GM12878 (cell line): ENCODE data around the gene ITM2C. TPM values are rescaled to one million over a fixed set of nuclear protein-coding genes. Genes with fewer than 3 reads are reported as not detected.

Experiments
- ATAC-seq: fragments of 200-7000 bp; cut with Tn5 transposase; 3 replicates; pipeline ENCODE4 v1.9.1; 2020; ENCODE audit warnings: mild to moderate bottlenecking, moderate library complexity
- BruUV-seq: library from RNA; stranded (reverse); fragments of 400-500 nt; replicated peaks from 2 replicates; lab custom pipeline; 2021; lab: Mats Ljungman, UMichigan
- CTCF ChIA-PET: fragments of 300-600 bp; sonication (Branson Sonifier 250); formaldehyde crosslinking; extraction: SDS; loops from one replicate; lab custom pipeline; 2021; ENCODE audit warnings: inconsistent platforms; lab: Yijun Ruan, JAX
- POLR2A ChIA-PET: fragments of 350-600 bp; formaldehyde crosslinking; extraction: SDS; loops from one replicate; lab custom pipeline; 2021; ENCODE audit warnings: inconsistent platforms; lab: Charles Lee
- RAD21 ChIA-PET: fragments of 300-600 bp; sonication (Branson Sonifier 250); formaldehyde crosslinking; loops from one replicate; lab custom pipeline; 2023; ENCODE audit warnings: antibody characterized with exemption; ENCODE audit not compliant: unreplicated experiment; lab: Charles Lee
- SMC1A ChIA-PET: fragments of 300-600 bp; sonication (Branson Sonifier 250); formaldehyde crosslinking; loops from one replicate; lab custom pipeline; 2023; ENCODE audit not compliant: unreplicated experiment, uncharacterized antibody; lab: Charles Lee
- DNase-seq: peaks from one replicate; pipeline ENCODE4 v3.0.0-alpha.2; 2011; ENCODE audit warnings: low read depth, low spot score
- FAIRE-seq: peaks from 3 replicates; lab custom pipeline; 2011; peaks lifted over from hg19 to GRCh38; lab: Jason Lieb, UNC
- H2AFZ ChIP-seq: 2 replicates; pipeline ENCODE4 v1.6.0; 2011; ENCODE audit warnings: low read depth, low read length, control low read depth; ENCODE audit not compliant: control insufficient read depth
- H3K27ac ChIP-seq: 2 replicates; pipeline ENCODE4 v1.5.1; 2011; ENCODE audit warnings: control low read depth; ENCODE audit not compliant: control insufficient read depth, insufficient read depth
- H3K27me3 ChIP-seq, 2 experiments: replicated peaks in 1 of 2; 2 replicates each; pipeline versions ENCODE4 v1.6.0 to v1.6.1; 2011; ENCODE audit warnings: low read length in 1 of 2; ENCODE audit not compliant: control insufficient read depth in 2 of 2, insufficient read depth in 2 of 2
- H3K36me3 ChIP-seq, 2 experiments: 2 replicates each; pipeline ENCODE4 v1.5.1; 2011; ENCODE audit warnings: low read length in 1 of 2; ENCODE audit not compliant: control insufficient read depth in 2 of 2, insufficient read depth in 2 of 2
- H3K4me1 ChIP-seq: 2 replicates; pipeline ENCODE4 v1.6.1; 2011; ENCODE audit warnings: mild to moderate bottlenecking, low read length, moderate library complexity, mixed read lengths; ENCODE audit not compliant: control insufficient read depth, insufficient read depth
- H3K4me2 ChIP-seq: 2 replicates; pipeline ENCODE4 v1.6.0; 2011; ENCODE audit warnings: control low read depth; ENCODE audit not compliant: control insufficient read depth, insufficient read depth
- H3K4me3 ChIP-seq: fragments of 200-600 bp; sonication (generic); 2 replicates; pipeline ENCODE4 v1.5.1; 2016
- H3K79me2 ChIP-seq: 2 replicates; pipeline ENCODE4 v1.6.0; 2011; ENCODE audit warnings: low read length; ENCODE audit not compliant: control insufficient read depth, insufficient read depth
- H3K9ac ChIP-seq: 2 replicates; pipeline ENCODE4 v1.8.0; 2011; ENCODE audit warnings: low read length, control low read depth, mixed read lengths; ENCODE audit not compliant: control insufficient read depth, insufficient read depth
- H3K9me3 ChIP-seq: replicated peaks from 3 replicates; pipeline ENCODE4 v1.5.1; 2011; ENCODE audit warnings: mild to moderate bottlenecking, low read length; ENCODE audit not compliant: control insufficient read depth, insufficient read depth
- H4K20me1 ChIP-seq: 2 replicates; pipeline ENCODE4 v1.6.0; 2011; ENCODE audit not compliant: control insufficient read depth, insufficient read depth
- CHD1 ChIP-seq: IDR thresholded peaks from 2 replicates; pipeline ENCODE4 v1.6.1; 2012; ENCODE audit warnings: low read depth, low read length, improper control_type of control experiment
- KAT2A ChIP-seq: conservative IDR thresholded peaks from 2 replicates; pipeline ENCODE4 v1.6.1; 2011; ENCODE audit warnings: low read depth, low read length; ENCODE audit not compliant: control insufficient read depth
- NR2F1 ChIP-seq: fragments of 450-650 bp; conservative IDR thresholded peaks from 2 replicates; pipeline ENCODE4 v1.6.1; 2017; ENCODE audit warnings: mild to moderate bottlenecking
- POLR2A ChIP-seq: IDR thresholded peaks from 2 replicates; pipeline ENCODE4 v1.6.1; 2011; ENCODE audit warnings: low read depth, mild to moderate bottlenecking, low read length
- SIN3A ChIP-seq: IDR thresholded peaks from 2 replicates; pipeline ENCODE4 v1.6.1; 2012; ENCODE audit warnings: low read depth, low read length, improper control_type of control experiment
- SMAD5 ChIP-seq: IDR thresholded peaks from 2 replicates; pipeline ENCODE4 v1.6.1; 2016; ENCODE audit warnings: antibody characterized with exemption, low read depth
- SMARCA5 ChIP-seq: fragments of 450-650 bp; IDR thresholded peaks from 2 replicates; pipeline ENCODE4 v1.6.1; 2017; ENCODE audit warnings: mild to moderate bottlenecking
- WRNIP1 ChIP-seq: IDR thresholded peaks from 2 replicates; pipeline ENCODE4 v1.6.1; 2011; ENCODE audit warnings: low read depth, low read length, improper control_type of control experiment, borderline replicate concordance
- ZNF217 ChIP-seq: fragments of 450-650 bp; IDR thresholded peaks from 2 replicates; pipeline ENCODE4 v1.6.1; 2017; ENCODE audit warnings: antibody characterized with exemption, mild to moderate bottlenecking
- WGBS: methylation state at CpG from one replicate; pipeline ENCODE4 v1.1.6; 2016; ENCODE audit warnings: low lambda C conversion rate; ENCODE audit not compliant: insufficient replicate concordance, insufficient coverage; ENCODE audit errors: missing lambda C conversion rate; 5-methylcytosine and 5-hydroxymethylcytosine counted together
- in situ Hi-C: fragments of 300-500 bp; cut with MboI; formaldehyde crosslinking; loops from 9 replicates; pipeline ENCODE4 v1.14.3; 2018; ENCODE audit warnings: mixed read lengths
- intact Hi-C: fragments of 100-400 bp; cut with micrococcal nuclease; formaldehyde crosslinking; loops from one replicate; pipeline ENCODE4 v1.14.2; 2022; ENCODE audit not compliant: unreplicated experiment
- polyA plus RNA-seq, 11 experiments: library from polyadenylated mRNA; depleted of rRNA in 4 of 11; unstranded in 6 of 11; stranded (reverse) in 5 of 11; fragments of >200 nt; fragmentation: Nextera tagmentation in 4 of 11; fragmentation: Illumina TruSeq in 1 of 11; extraction: Ambion mirVana in 4 of 11; extraction: Trizol in 1 of 11; gene quantifications; 1 replicate in 1 of 11; 2 replicates in 10 of 11; pipeline versions ENCODE4 v1.2.1 to v1.2.3, GENCODE V29; 2011 to 2016; ENCODE audit warnings: inconsistent platforms in 2 of 11, missing spikeins in 2 of 11, low read depth in 1 of 11
- total RNA-seq, 4 experiments: library from RNA; depleted of rRNA in 3 of 4; stranded (reverse); fragments of >200 nt in 3 of 4; fragmentation: Illumina TruSeq in 1 of 4; extraction: Trizol in 1 of 4; gene quantifications; 2 replicates each; pipeline versions ENCODE4 v1.2.1 to v1.2.3, GENCODE V29; 2013 to 2021
- TF ChIP-seq, protein P1 (sequence below): fragments of 450-650 bp; IDR thresholded peaks from 2 replicates; pipeline ENCODE4 v1.6.1; 2016; ENCODE audit warnings: mild to moderate bottlenecking

The ITM2C gene
- total and polyA plus RNA-seq, 10 of the 15 experiments (the other 5 are each of a cell fraction or from before 2014, with no cell fraction given): 5.4 to 195 (median 149) TPM

DNA sequence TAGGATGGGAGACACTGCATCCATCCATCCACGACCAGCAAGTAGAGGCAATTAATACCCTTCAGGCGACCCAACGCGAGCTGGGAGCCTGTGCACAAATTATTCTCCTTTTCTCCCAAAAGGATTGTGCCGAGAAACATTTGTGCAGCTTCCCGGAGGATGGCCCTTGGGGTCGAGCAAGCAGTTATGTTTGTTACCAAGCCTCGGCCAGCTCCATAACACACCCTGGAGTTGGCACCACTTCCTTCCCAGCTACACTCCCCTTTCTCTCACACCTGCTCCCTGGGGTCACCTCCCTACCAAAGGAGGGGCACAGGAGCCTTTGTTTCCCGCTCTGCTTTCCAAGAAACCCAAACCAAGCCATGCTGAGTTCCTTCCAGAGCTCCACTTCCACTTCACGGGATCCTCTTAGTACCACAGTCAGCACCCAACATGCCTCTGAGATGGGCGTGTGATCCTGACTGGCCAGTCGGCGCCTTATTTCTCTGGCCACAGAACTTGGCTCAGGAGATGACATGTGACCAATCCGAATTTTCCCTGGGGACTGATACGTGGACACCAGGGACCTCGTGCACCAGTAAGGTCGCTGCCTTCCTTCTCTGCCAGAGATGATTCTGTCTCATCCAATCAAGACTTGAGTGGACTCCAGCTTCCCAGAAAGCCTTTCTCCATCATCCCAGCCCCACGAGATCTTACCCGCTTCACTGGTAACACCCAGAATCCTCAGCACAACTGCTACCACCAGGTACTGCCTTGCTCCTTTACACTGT, 31.8 kb downstream of the ITM2C start:
- TF ChIP-seq SIN3A (no peak), NR2F1 (no peak), CHD1 (no peak), SMAD5 (no peak), WRNIP1 (no peak), KAT2A (no peak), POLR2A (no peak), ZNF217 (no peak), SMARCA5 (no peak)
- TF ChIP-seq, protein P1, sequence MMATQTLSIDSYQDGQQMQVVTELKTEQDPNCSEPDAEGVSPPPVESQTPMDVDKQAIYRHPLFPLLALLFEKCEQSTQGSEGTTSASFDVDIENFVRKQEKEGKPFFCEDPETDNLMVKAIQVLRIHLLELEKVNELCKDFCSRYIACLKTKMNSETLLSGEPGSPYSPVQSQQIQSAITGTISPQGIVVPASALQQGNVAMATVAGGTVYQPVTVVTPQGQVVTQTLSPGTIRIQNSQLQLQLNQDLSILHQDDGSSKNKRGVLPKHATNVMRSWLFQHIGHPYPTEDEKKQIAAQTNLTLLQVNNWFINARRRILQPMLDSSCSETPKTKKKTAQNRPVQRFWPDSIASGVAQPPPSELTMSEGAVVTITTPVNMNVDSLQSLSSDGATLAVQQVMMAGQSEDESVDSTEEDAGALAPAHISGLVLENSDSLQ: no peak
- SMC1A ChIA-PET: interaction anchor here (0.8 to 10.6 kb wide), 12 partner anchors 24 to 368 kb away, joined by 3 to 122 read pairs (median 3); partner anchors contain the start of gene PSMD1
- H2AFZ ChIP-seq: no peak overlapping the region
- H3K27me3 ChIP-seq: no peaks in the 10 kb centered on the region
- POLR2A ChIA-PET: interaction anchor here (1.1 kb wide), 1 partner anchor 24 kb away, joined by 3 read pairs; no protein-coding TSS in a partner anchor
- RAD21 ChIA-PET: interaction anchor here (1.0 to 4.3 kb wide), 8 partner anchors 9 to 90 kb away, joined by 3 to 15 read pairs (median 6); partner anchors contain the start of gene ITM2C
- BruUV-seq: no TSS peak
- DNase-seq: no peak
- no peaks in the 10 kb centered on the region; the same call in 1 of the 3 replicates for H3K9me3 ChIP-seq
- peaks cover 32% of the 10 kb centered on the region for H3K4me1 ChIP-seq
- H3K27ac ChIP-seq: no peak overlapping the region
- in situ Hi-C loops: no loop called here
- CTCF ChIA-PET: interaction anchor here (0.7 to 10.1 kb wide), 13 partner anchors 9 to 160 kb away, joined by 3 to 198 read pairs (median 4); partner anchors contain the start of genes GPR55 and PSMD1
- FAIRE-seq: no peak
- H3K36me3 ChIP-seq: no peaks in the 10 kb centered on the region
- H3K79me2 ChIP-seq: no peaks in the 10 kb centered on the region
- H3K9ac ChIP-seq: no peak overlapping the region
- H3K4me2 ChIP-seq: no peak overlapping the region
- no peak for ATAC-seq
- 79% methylated on average over 18 of the region's 19 CpGs for WGBS
- no peak overlapping the region for H3K4me3 ChIP-seq
- H4K20me1 ChIP-seq: no peaks in the 10 kb centered on the region
- intact Hi-C loops: no loop called here
